Endothelial cell (in vitro differentiated cells): ENCODE data around the gene ADAM12. TPM values are rescaled to one million over a fixed set of nuclear protein-coding genes. Genes with fewer than 3 reads are reported as not detected.

ENCODE experiments used
- DNase-seq: peaks from one replicate; pipeline ENCODE4 v3.0.0; 2021; ENCODE audit warnings: low spot score
- H3K27ac Mint-ChIP-seq: one replicate; pipeline ENCODE4 v1.8.0; 2021; ENCODE audit warnings: mixed read lengths, inconsistent platforms; ENCODE audit not compliant: unreplicated experiment
- H3K27me3 Mint-ChIP-seq: one replicate; pipeline ENCODE4 v1.8.0; 2021; ENCODE audit warnings: mild to moderate bottlenecking, moderate library complexity, mixed read lengths, inconsistent platforms; ENCODE audit not compliant: unreplicated experiment
- H3K36me3 Mint-ChIP-seq: one replicate; pipeline ENCODE4 v1.8.0; 2021; ENCODE audit warnings: mild to moderate bottlenecking, low read depth, mixed read lengths, inconsistent platforms; ENCODE audit not compliant: unreplicated experiment
- H3K4me1 Mint-ChIP-seq: one replicate; pipeline ENCODE4 v1.8.0; 2021; ENCODE audit warnings: mild to moderate bottlenecking, mixed read lengths, inconsistent platforms; ENCODE audit not compliant: unreplicated experiment
- H3K4me3 Mint-ChIP-seq: one replicate; pipeline ENCODE4 v1.8.0; 2021; ENCODE audit warnings: mild to moderate bottlenecking, mixed read lengths, inconsistent platforms; ENCODE audit not compliant: unreplicated experiment
- H3K9me3 Mint-ChIP-seq: one replicate; pipeline ENCODE4 v1.8.0; 2021; ENCODE audit warnings: mixed read lengths, inconsistent platforms; ENCODE audit not compliant: unreplicated experiment
- CTCF ChIP-seq: fragments of 200-600 bp; sonication (generic); IDR thresholded peaks from one replicate; pipeline ENCODE4 v1.5.0; 2021; ENCODE audit warnings: antibody characterized with exemption; ENCODE audit not compliant: unreplicated experiment
- total RNA-seq: library from RNA; stranded (reverse); fragmentation: NEBNext Ultra II Directional; extraction: Animal tissue kit (Norgen Biotek cat#: 25700); gene quantifications from one replicate; pipeline ENCODE4 v1.2.1, GENCODE V29; 2021; ENCODE audit not compliant: unreplicated experiment

The ADAM12 gene
- total RNA-seq, 1 donor from 2014 or later, result 9.0 TPM

GRCh38 chr10:126341491-126341890 lies 46.8 kb downstream of the ADAM12 start:
- no peak for DNase-seq
- H3K27me3 Mint-ChIP-seq, result no peaks in the 10 kb centered on the region
- TF ChIP-seq CTCF, result no peak
- no peak overlapping the region for H3K4me3 Mint-ChIP-seq
- no peaks in the 10 kb centered on the region for H3K9me3 Mint-ChIP-seq
- no peak overlapping the region for H3K27ac Mint-ChIP-seq
- H3K4me1 Mint-ChIP-seq, result peaks cover 4% of the 10 kb centered on the region
- H3K36me3 Mint-ChIP-seq, result no peaks in the 10 kb centered on the region

GRCh38 chr10:126337251-126337810 lies 50.9 kb downstream of the ADAM12 start:
- TF ChIP-seq CTCF, result no peak
- H3K27me3 Mint-ChIP-seq, result no peaks in the 10 kb centered on the region
- no peaks in the 10 kb centered on the region for H3K36me3 Mint-ChIP-seq
- H3K4me3 Mint-ChIP-seq, result no peak overlapping the region
- no peak for DNase-seq
- H3K27ac Mint-ChIP-seq, result no peak overlapping the region
- peaks cover 4% of the 10 kb centered on the region for H3K4me1 Mint-ChIP-seq
- no peaks in the 10 kb centered on the region for H3K9me3 Mint-ChIP-seq

GRCh38 chr10:126336801-126337200 lies 51.5 kb downstream of the ADAM12 start:
- Mint-ChIP-seq H3K4me3 (no peak overlapping the region), H3K27me3 (no peaks in the 10 kb centered on the region), H3K36me3 (no peaks in the 10 kb centered on the region), H3K4me1 (peaks cover 4% of the 10 kb centered on the region), H3K9me3 (no peaks in the 10 kb centered on the region), H3K27ac (no peak overlapping the region)
- DNase-seq, result no peak
- no peak for TF ChIP-seq CTCF

GRCh38 chr10:126334272-126334671 lies 54.0 kb downstream of the ADAM12 start:
- peaks cover 4% of the 10 kb centered on the region for H3K4me1 Mint-ChIP-seq
- DNase-seq, result no peak
- H3K4me3 Mint-ChIP-seq, result no peak overlapping the region
- no peaks in the 10 kb centered on the region for H3K27me3 Mint-ChIP-seq
- no peak for TF ChIP-seq CTCF
- H3K36me3 Mint-ChIP-seq, result no peaks in the 10 kb centered on the region
- no peaks in the 10 kb centered on the region for H3K9me3 Mint-ChIP-seq
- H3K27ac Mint-ChIP-seq, result no peak overlapping the region

- no peak for DNase-seq
- H3K4me1 Mint-ChIP-seq, result peaks cover 3% of the 10 kb centered on the region
- no peaks in the 10 kb centered on the region for H3K9me3 Mint-ChIP-seq
- H3K4me3 Mint-ChIP-seq, result no peak overlapping the region
- no peaks in the 10 kb centered on the region for H3K27me3 Mint-ChIP-seq
- no peaks in the 10 kb centered on the region for H3K36me3 Mint-ChIP-seq
- H3K27ac Mint-ChIP-seq, result no peak overlapping the region
- TF ChIP-seq CTCF, result no peak
Observed at GRCh38 chr10:126332576-126332975, 55.7 kb downstream of the ADAM12 start.
